OCI-LY3 (cell line): ENCODE measurements around the gene NR3C1.

Source experiments
- H2AFZ ChIP-seq: fragments of 200-600, 300-600 bp; shearing (Covaris generic); 2 replicates; pipeline ENCODE4 v1.6.0; 2014; ENCODE audit warnings: antibody characterized with exemption, low read depth, low read length
- H3K27ac ChIP-seq: fragments of 200-600, 300-600 bp; sonication (generic); 2 replicates; pipeline ENCODE4 v1.5.1; 2014; ENCODE audit warnings: mild to moderate bottlenecking, low read length, moderate library complexity, mixed read lengths
- H3K27me3 ChIP-seq: fragments of 200-600, 300-600 bp; sonication (generic); 2 replicates; pipeline ENCODE4 v1.6.1; 2014; ENCODE audit warnings: low read depth, low read length, mixed read lengths
- H3K36me3 ChIP-seq: fragments of 200-600, 300-600 bp; sonication (generic); replicated peaks from 2 replicates; pipeline ENCODE3; 2014; ENCODE audit warnings: low read depth, low read length, mixed read lengths
- H3K4me1 ChIP-seq: fragments of 300-600, 200-600 bp; sonication (generic); 2 replicates; pipeline ENCODE4 v1.6.1; 2014; ENCODE audit warnings: low read length, mixed read lengths
- H3K4me2 ChIP-seq: fragments of 200-600, 300-600 bp; sonication (generic); 2 replicates; pipeline ENCODE4 v1.6.1; 2014; ENCODE audit warnings: low read length, mixed read lengths
- H3K4me3 ChIP-seq: fragments of 300-600, 200-600 bp; sonication (generic); 2 replicates; pipeline ENCODE4 v1.5.1; 2014; ENCODE audit warnings: antibody characterized with exemption, mild to moderate bottlenecking, low read length, moderate library complexity
- H3K79me2 ChIP-seq: fragments of 300-600, 200-600 bp; shearing (Covaris generic); 2 replicates; pipeline ENCODE4 v1.6.1; 2014; ENCODE audit warnings: mild to moderate bottlenecking, low read length, mixed read lengths
- H3K9ac ChIP-seq: fragments of 300-600, 200-600 bp; shearing (Covaris generic); 2 replicates; pipeline ENCODE4 v1.6.0; 2014; ENCODE audit warnings: mild to moderate bottlenecking, low read length, moderate library complexity
- H3K9me3 ChIP-seq: fragments of 200-600, 300-600 bp; shearing (Covaris generic); 2 replicates; pipeline ENCODE4 v1.6.1; 2014; ENCODE audit warnings: low read length, mixed read lengths; ENCODE audit not compliant: insufficient read depth
- H4K20me1 ChIP-seq: fragments of 200-600, 300-600 bp; sonication (generic); 2 replicates; pipeline ENCODE4 v1.6.1; 2016; ENCODE audit warnings: low read length, mixed read lengths; ENCODE audit not compliant: insufficient read depth
- EZH2phosphoT487 ChIP-seq: fragments of 200-600 bp; shearing (Covaris generic); IDR thresholded peaks from 2 replicates; pipeline ENCODE4 v1.6.1; 2018; ENCODE audit warnings: antibody characterized with exemption, mixed run types, low read depth
- TF ChIP-seq, protein P1 (sequence below): fragments of 200-600, 300-600 bp; sonication (generic); IDR thresholded peaks from 2 replicates; pipeline ENCODE4 v1.5.1; 2014; ENCODE audit warnings: antibody characterized with exemption, low read length, low read depth

The NR3C1 gene

DNA sequence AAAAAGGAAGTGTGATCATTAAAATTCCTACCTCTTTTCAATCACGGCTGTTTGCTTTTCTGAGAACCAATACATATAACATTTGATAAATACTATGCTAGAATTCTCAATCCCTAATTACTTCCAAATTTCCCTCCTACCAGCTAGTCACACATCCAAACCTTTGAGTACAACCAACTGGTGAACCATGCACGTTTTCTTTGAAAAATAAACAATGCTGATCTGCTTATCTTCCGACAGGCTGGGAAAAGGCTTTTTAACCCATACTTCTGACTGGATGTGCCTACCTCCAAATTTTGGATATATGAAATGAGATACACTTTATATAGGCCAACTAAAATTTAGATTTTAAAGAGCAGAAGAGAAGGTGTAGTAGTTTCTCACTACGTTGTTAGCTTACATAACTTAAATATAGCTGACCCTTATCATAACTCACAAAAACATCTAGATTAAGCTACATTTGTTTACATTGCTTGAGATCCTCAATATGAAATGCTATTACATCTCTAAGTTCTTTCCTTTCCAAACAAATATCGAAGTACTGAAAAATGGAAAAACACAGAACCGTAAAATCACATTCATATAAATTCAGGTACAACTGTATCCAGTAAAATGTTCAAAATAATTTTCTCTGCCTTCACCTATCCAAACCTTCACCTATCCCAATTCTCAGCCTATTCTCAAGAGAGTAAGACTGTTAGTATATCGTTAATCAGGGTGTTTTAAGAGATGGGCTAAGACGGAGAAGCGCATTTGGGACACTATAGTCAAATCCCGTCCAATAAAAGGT lies 2.1 kb downstream of the NR3C1 start:
- peaks cover 8% of the 10 kb centered on the region; the same call in 1 of the 2 replicates for H4K20me1 ChIP-seq
- peaks cover 25% of the 10 kb centered on the region for H3K36me3 ChIP-seq
- peak overlapping the region; percentile 99 for H3K4me3 ChIP-seq
- no peaks in the 10 kb centered on the region for H3K27me3 ChIP-seq
- TF ChIP-seq, protein P1, sequence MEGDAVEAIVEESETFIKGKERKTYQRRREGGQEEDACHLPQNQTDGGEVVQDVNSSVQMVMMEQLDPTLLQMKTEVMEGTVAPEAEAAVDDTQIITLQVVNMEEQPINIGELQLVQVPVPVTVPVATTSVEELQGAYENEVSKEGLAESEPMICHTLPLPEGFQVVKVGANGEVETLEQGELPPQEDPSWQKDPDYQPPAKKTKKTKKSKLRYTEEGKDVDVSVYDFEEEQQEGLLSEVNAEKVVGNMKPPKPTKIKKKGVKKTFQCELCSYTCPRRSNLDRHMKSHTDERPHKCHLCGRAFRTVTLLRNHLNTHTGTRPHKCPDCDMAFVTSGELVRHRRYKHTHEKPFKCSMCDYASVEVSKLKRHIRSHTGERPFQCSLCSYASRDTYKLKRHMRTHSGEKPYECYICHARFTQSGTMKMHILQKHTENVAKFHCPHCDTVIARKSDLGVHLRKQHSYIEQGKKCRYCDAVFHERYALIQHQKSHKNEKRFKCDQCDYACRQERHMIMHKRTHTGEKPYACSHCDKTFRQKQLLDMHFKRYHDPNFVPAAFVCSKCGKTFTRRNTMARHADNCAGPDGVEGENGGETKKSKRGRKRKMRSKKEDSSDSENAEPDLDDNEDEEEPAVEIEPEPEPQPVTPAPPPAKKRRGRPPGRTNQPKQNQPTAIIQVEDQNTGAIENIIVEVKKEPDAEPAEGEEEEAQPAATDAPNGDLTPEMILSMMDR = no peak
- no peak for TF ChIP-seq EZH2phosphoT487
- H3K9ac ChIP-seq = peak overlapping the region; percentile 86
- H3K27ac ChIP-seq = peak overlapping the region; percentile 98
- H3K9me3 ChIP-seq = no peaks in the 10 kb centered on the region; the same call in 1 of the 2 replicates
- H3K4me2 ChIP-seq = peak overlapping the region; percentile 75
- no peak overlapping the region for H2AFZ ChIP-seq
- peaks cover 7% of the 10 kb centered on the region; the same call in 1 of the 2 replicates for H3K4me1 ChIP-seq
- H3K79me2 ChIP-seq = peaks cover 72% of the 10 kb centered on the region

DNA sequence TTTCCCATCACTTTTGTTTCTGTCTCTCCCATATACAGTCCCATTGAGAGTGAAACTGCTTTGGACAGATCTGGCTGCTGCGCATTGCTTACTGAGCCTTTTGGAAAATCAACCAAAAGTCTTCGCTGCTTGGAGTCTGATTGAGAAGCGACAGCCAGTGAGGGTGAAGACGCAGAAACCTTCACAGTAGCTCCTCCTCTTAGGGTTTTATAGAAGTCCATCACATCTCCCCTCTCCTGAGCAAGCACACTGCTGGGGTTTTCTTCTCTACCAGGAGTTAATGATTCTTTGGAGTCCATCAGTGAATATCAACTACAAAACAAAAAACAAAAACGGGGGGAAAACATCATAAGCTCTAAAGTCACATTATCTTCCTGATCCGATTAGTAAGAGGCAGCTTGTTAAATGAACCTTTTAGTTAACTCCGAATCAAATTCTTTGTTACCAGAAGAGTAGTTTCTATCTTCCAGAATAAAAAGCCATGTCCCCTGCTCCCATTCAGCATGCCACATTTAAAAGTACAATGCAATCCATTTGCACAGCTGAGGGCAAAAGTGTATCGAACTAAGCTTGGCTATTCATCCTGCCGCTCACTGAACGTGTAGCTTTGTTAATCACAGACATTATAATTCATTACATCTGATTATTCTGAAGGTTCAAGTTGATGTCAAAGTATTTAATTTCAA lies 2.8 kb downstream of the NR3C1 start:
- Histone ChIP-seq H3K9me3 (no peaks in the 10 kb centered on the region; the same call in 1 of the 2 replicates), H3K27me3 (no peaks in the 10 kb centered on the region), H3K4me3 (peak overlapping the region; percentile 99), H2AFZ (no peak overlapping the region), H4K20me1 (peaks cover 8% of the 10 kb centered on the region; the same call in 1 of the 2 replicates), H3K9ac (peak overlapping the region; percentile 86), H3K4me2 (peak overlapping the region; percentile 75), H3K79me2 (peaks cover 79% of the 10 kb centered on the region), H3K4me1 (peaks cover 2% of the 10 kb centered on the region; the same call in 1 of the 2 replicates), H3K27ac (peak overlapping the region; percentile 98), H3K36me3 (peaks cover 25% of the 10 kb centered on the region)
- TF ChIP-seq, protein P1 = no peak
- TF ChIP-seq EZH2phosphoT487 = no peak

DNA sequence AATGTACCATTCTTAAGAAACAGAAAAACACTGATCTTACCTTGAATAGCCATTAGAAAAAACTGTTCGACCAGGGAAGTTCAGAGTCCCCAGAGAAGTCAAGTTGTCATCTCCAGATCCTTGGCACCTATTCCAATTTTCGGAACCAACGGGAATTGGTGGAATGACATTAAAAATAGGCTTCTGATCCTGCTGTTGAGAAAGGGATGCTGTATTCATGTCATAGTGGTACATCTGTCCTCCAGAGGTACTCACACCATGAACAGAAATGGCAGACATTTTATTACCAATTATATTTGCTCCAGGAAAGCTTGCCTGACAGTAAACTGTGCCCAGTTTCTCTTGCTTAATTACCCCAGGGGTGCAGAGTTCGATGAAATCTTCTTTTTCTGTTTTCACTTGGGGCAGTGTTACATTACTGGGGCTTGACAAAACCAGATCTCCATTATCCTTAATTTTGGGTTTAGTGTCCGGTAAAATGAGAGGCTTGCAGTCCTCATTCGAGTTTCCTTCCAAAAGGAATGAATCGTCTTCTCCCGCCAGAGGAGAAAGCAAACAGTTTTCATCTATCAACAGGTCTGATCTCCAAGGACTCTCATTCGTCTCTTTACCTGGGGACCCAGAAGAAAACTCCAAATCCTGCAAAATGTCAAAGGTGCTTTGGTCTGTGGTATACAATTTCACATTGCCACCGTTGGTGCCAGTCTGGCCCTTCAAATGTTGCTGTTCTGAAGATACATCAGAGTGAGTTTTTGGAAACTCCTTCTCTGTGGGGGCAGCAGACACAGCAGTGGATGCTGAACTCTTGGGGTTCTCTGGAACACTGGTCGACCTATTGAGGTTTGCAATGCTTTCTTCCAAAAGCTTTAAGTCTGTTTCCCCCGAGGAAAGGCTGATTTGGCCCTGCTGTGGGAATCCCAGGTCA lies 3.6 kb downstream of the NR3C1 start:
- no peak overlapping the region for H2AFZ ChIP-seq
- no peaks in the 10 kb centered on the region for H3K27me3 ChIP-seq
- peaks cover 25% of the 10 kb centered on the region for H3K36me3 ChIP-seq
- H3K27ac ChIP-seq = peak overlapping the region; percentile 98
- peak overlapping the region; percentile 99 for H3K4me3 ChIP-seq
- no peak for TF ChIP-seq EZH2phosphoT487
- TF ChIP-seq, protein P1 = no peak
- H3K9me3 ChIP-seq = no peaks in the 10 kb centered on the region; the same call in 1 of the 2 replicates
- peak overlapping the region; percentile 86 for H3K9ac ChIP-seq
- peaks cover 87% of the 10 kb centered on the region for H3K79me2 ChIP-seq
- peak overlapping the region; percentile 75 for H3K4me2 ChIP-seq
- H3K4me1 ChIP-seq = peaks cover 4% of the 10 kb centered on the region
- peaks cover 12% of the 10 kb centered on the region; the same call in 1 of the 2 replicates for H4K20me1 ChIP-seq
